Neural cell (in vitro differentiated cells): ENCODE data around the gene GLB1L. TPM values are rescaled to one million over a fixed set of nuclear protein-coding genes. Genes with fewer than 3 reads are reported as not detected.

Source experiments
- H2AFZ ChIP-seq: fragments of 200-600, 300-800 bp; sonication (generic), shearing (Covaris generic); 2 replicates; pipeline ENCODE4 v1.6.0; 2014; ENCODE audit warnings: low read depth, mild to moderate bottlenecking, antibody characterized with exemption, low read length, moderate library complexity
- H3F3A ChIP-seq: fragments of 200-600 bp; shearing (Covaris generic); 2 replicates; pipeline ENCODE4 v1.6.1; 2016; ENCODE audit warnings: mild to moderate bottlenecking, moderate library complexity, mixed read lengths, antibody characterized with exemption, low read length; ENCODE audit not compliant: insufficient read depth, poor library complexity, severe bottlenecking
- H3K27ac ChIP-seq: fragments of 200-600, 300-800 bp; sonication (generic), shearing (Covaris generic); 2 replicates; pipeline ENCODE4 v1.5.1; 2014; ENCODE audit warnings: mild to moderate bottlenecking, low read length, moderate library complexity
- H3K27me3 ChIP-seq: fragments of 300-800, 200-600 bp; sonication (generic), shearing (Covaris generic); 2 replicates; pipeline ENCODE4 v1.6.0; 2014; ENCODE audit warnings: mild to moderate bottlenecking, low read depth, low read length, moderate library complexity; ENCODE audit not compliant: insufficient read depth
- H3K36me3 ChIP-seq: fragments of 300-800, 200-600 bp; sonication (generic), shearing (Covaris generic); 2 replicates; pipeline ENCODE4 v1.5.1; 2014; ENCODE audit warnings: mild to moderate bottlenecking, antibody characterized with exemption, low read length, moderate library complexity; ENCODE audit not compliant: insufficient read depth
- H3K4me2 ChIP-seq: fragments of 300-800, 200-600 bp; sonication (generic), shearing (Covaris generic); 2 replicates; pipeline ENCODE4 v1.6.0; 2014; ENCODE audit warnings: mild to moderate bottlenecking, low read length
- H3K4me3 ChIP-seq: fragments of 300-800, 200-600 bp; sonication (generic), shearing (Covaris generic); 2 replicates; pipeline ENCODE4 v1.5.1; 2014; ENCODE audit warnings: mild to moderate bottlenecking, low read length, moderate library complexity
- H3K79me2 ChIP-seq: fragments of 200-600 bp; shearing (Covaris generic); replicated peaks from 2 replicates; pipeline ENCODE4 v1.6.0; 2014; ENCODE audit warnings: mild to moderate bottlenecking, low read length, moderate library complexity; ENCODE audit not compliant: insufficient read depth
- H3K9ac ChIP-seq: fragments of 300-800, 200-600 bp; sonication (generic), shearing (Covaris generic); 2 replicates; pipeline ENCODE4 v1.6.1; 2016; ENCODE audit warnings: mild to moderate bottlenecking, low read length, mixed read lengths
- H3K9me2 ChIP-seq: fragments of 200-600 bp; shearing (Covaris generic); 2 replicates; pipeline ENCODE4 v1.6.1; 2016; ENCODE audit warnings: mild to moderate bottlenecking, low read length, mixed read lengths; ENCODE audit not compliant: insufficient read depth
- H3K9me3 ChIP-seq: fragments of 200-600, 300-800 bp; sonication (generic), shearing (Covaris generic); 2 replicates; pipeline ENCODE4 v1.6.1; 2016; ENCODE audit warnings: mild to moderate bottlenecking, mixed run types, low read length, moderate library complexity, mixed read lengths
- H4K20me1 ChIP-seq: fragments of 200-600 bp; shearing (Covaris generic); 2 replicates; pipeline ENCODE4 v1.6.1; 2016; ENCODE audit warnings: mild to moderate bottlenecking, mixed run types; ENCODE audit not compliant: insufficient read depth
- EP300 ChIP-seq: fragments of 450-650 bp; conservative IDR thresholded peaks from 2 replicates; pipeline ENCODE4 v1.6.1; 2014; ENCODE audit warnings: antibody characterized with exemption, mild to moderate bottlenecking, moderate library complexity; ENCODE audit not compliant: poor library complexity, severe bottlenecking
- EZH2 ChIP-seq: fragments of 200-600, 300-800 bp; shearing (Covaris generic), sonication (generic); IDR thresholded peaks from 2 replicates; pipeline ENCODE4 v1.6.1; 2014; ENCODE audit warnings: antibody characterized with exemption, low read length, borderline replicate concordance, mild to moderate bottlenecking; ENCODE audit not compliant: insufficient read depth, poor library complexity, severe bottlenecking
- MXI1 ChIP-seq: fragments of 450-650 bp; conservative IDR thresholded peaks from 2 replicates; pipeline ENCODE4 v1.6.1; 2014; ENCODE audit warnings: antibody characterized with exemption, mild to moderate bottlenecking; ENCODE audit not compliant: poor library complexity, severe bottlenecking
- POLR2AphosphoS5 ChIP-seq: IDR thresholded peaks from 2 replicates; pipeline ENCODE4 v1.6.1; 2012
- RAD21 ChIP-seq: fragments of 450-650 bp; conservative IDR thresholded peaks from 2 replicates; pipeline ENCODE4 v1.6.1; 2014; ENCODE audit warnings: antibody characterized with exemption, mild to moderate bottlenecking, moderate library complexity
- REST ChIP-seq: IDR thresholded peaks from 2 replicates; pipeline ENCODE4 v1.6.1; 2012; ENCODE audit warnings: borderline replicate concordance
- SMC3 ChIP-seq: fragments of 450-650 bp; conservative IDR thresholded peaks from 2 replicates; pipeline ENCODE4 v1.6.1; 2014; ENCODE audit warnings: antibody characterized with exemption, mild to moderate bottlenecking, moderate library complexity; ENCODE audit not compliant: poor library complexity
- TAF1 ChIP-seq: IDR thresholded peaks from 2 replicates; pipeline ENCODE4 v1.6.1; 2012; ENCODE audit warnings: low read depth
- polyA minus RNA-seq: library from RNA; depleted of rRNA, polyadenylated mRNA; stranded (reverse); fragments of >200 nt; gene quantifications from 2 replicates; pipeline ENCODE4 v1.2.3, GENCODE V29; 2014
- polyA plus RNA-seq: library from polyadenylated mRNA; depleted of rRNA; stranded (reverse); fragments of >200 nt; gene quantifications from 2 replicates; pipeline ENCODE4 v1.2.3, GENCODE V29; 2014
- TF ChIP-seq, protein P1 (sequence below): fragments of 450-650 bp; IDR thresholded peaks from 2 replicates; pipeline ENCODE4 v1.5.1; 2014; ENCODE audit warnings: antibody characterized with exemption, mild to moderate bottlenecking, moderate library complexity; ENCODE audit not compliant: poor library complexity, severe bottlenecking

The GLB1L gene
- 8.0 and 12.9 TPM in 2 replicates for polyA plus RNA-seq
- 5.1 and 5.8 TPM in 2 replicates for polyA minus RNA-seq

- H3K4me2 ChIP-seq: peak within 1 kb of the TSS; percentile 99
- H3K9ac ChIP-seq: peak within 1 kb of the TSS; percentile 97
- no peaks in the 10 kb centered on the region for H3F3A ChIP-seq
- H3K9me3 ChIP-seq: no peaks in the 10 kb centered on the region
- H3K79me2 ChIP-seq: peaks cover 12% of the 10 kb centered on the region
- no peaks in the 10 kb centered on the region for H3K27me3 ChIP-seq
- peak within 1 kb of the TSS; percentile 81 for H3K27ac ChIP-seq
- no peaks in the 10 kb centered on the region for H4K20me1 ChIP-seq
- peak; percentile 87 for TF ChIP-seq MXI1
- TF ChIP-seq TAF1: peak; percentile 64
- TF ChIP-seq RAD21: no peak
- no peak for TF ChIP-seq REST
- peak; percentile 56 for TF ChIP-seq SMC3
- peak; percentile 69 for TF ChIP-seq EP300
- TF ChIP-seq, protein P1, sequence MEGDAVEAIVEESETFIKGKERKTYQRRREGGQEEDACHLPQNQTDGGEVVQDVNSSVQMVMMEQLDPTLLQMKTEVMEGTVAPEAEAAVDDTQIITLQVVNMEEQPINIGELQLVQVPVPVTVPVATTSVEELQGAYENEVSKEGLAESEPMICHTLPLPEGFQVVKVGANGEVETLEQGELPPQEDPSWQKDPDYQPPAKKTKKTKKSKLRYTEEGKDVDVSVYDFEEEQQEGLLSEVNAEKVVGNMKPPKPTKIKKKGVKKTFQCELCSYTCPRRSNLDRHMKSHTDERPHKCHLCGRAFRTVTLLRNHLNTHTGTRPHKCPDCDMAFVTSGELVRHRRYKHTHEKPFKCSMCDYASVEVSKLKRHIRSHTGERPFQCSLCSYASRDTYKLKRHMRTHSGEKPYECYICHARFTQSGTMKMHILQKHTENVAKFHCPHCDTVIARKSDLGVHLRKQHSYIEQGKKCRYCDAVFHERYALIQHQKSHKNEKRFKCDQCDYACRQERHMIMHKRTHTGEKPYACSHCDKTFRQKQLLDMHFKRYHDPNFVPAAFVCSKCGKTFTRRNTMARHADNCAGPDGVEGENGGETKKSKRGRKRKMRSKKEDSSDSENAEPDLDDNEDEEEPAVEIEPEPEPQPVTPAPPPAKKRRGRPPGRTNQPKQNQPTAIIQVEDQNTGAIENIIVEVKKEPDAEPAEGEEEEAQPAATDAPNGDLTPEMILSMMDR: no peak
- TF ChIP-seq EZH2: no peak
- TF ChIP-seq POLR2AphosphoS5: peak; percentile 90
- H3K36me3 ChIP-seq: peaks cover 8% of the 10 kb centered on the region
- H3K9me2 ChIP-seq: no peaks in the 10 kb centered on the region
- H2AFZ ChIP-seq: peak within 1 kb of the TSS; percentile 81
- H3K4me3 ChIP-seq: peak within 1 kb of the TSS; percentile 85
Measured at GRCh38 chr2:219245148-219245898, at the start of gene GLB1L, which contains the start of gene STK16. Gene GLB1L (minus strand): TSS chr2:219245444. CDS start chr2:219243573, 1,871 bp downstream. Gene STK16 (plus strand): TSS chr2:219245479. CDS start chr2:219246000, 521 bp downstream.

- no peak overlapping the region for H3K27ac ChIP-seq
Measured at GRCh38 chr2:219294356-219295351, 49.4 kb upstream of the GLB1L start.

More at GRCh38 chr2:219294356-219295351, 49.4 kb upstream of the GLB1L start:
- TF ChIP-seq, protein P1: peak; percentile 96
- TF ChIP-seq SMC3: peak; percentile 90
- TF ChIP-seq RAD21: peak; percentile 77
- TF ChIP-seq MXI1: peak; percentile 52
- TF ChIP-seq POLR2AphosphoS5: no peak
- no peak overlapping the region for H3K4me2 ChIP-seq
- H3K27me3 ChIP-seq: no peaks in the 10 kb centered on the region
- peak overlapping the region; percentile 43 for H3K4me3 ChIP-seq
- no peaks in the 10 kb centered on the region for H3K9me2 ChIP-seq
- H3K79me2 ChIP-seq: no peaks in the 10 kb centered on the region
- peak overlapping the region; percentile 24 for H3K9ac ChIP-seq
- no peaks in the 10 kb centered on the region for H3F3A ChIP-seq
- H2AFZ ChIP-seq: no peak overlapping the region
- H3K9me3 ChIP-seq: no peaks in the 10 kb centered on the region
- peaks cover 5% of the 10 kb centered on the region for H3K36me3 ChIP-seq
- H4K20me1 ChIP-seq: no peaks in the 10 kb centered on the region
